Loucy (cell line): ENCODE measurements around the gene VPS35L.

Source experiments
- H2AFZ ChIP-seq: fragments of 200-600 bp; sonication (generic); 2 replicates; pipeline ENCODE4 v1.6.0; 2016; ENCODE audit warnings: antibody characterized with exemption, mild to moderate bottlenecking, low read length, moderate library complexity
- H3F3A ChIP-seq: fragments of 200-600 bp; 2 replicates; pipeline ENCODE4 v1.6.0; 2016; ENCODE audit warnings: antibody characterized with exemption, low read depth, mild to moderate bottlenecking
- H3K27me3 ChIP-seq: fragments of 200-600 bp; sonication (generic); 2 replicates; pipeline ENCODE4 v1.6.1; 2014; ENCODE audit warnings: low read length, mild to moderate bottlenecking; ENCODE audit not compliant: insufficient read depth, poor library complexity, severe bottlenecking
- H3K36me3 ChIP-seq: fragments of 200-600 bp; sonication (generic); 2 replicates; pipeline ENCODE4 v1.6.1; 2016; ENCODE audit warnings: low read length; ENCODE audit not compliant: insufficient read depth
- H3K4me1 ChIP-seq: fragments of 200-600 bp; sonication (generic); 2 replicates; pipeline ENCODE4 v1.5.1; 2014; ENCODE audit warnings: low read length, mild to moderate bottlenecking; ENCODE audit not compliant: insufficient read depth, poor library complexity, severe bottlenecking
- H3K4me2 ChIP-seq: fragments of 200-600 bp; sonication (generic); 2 replicates; pipeline ENCODE4 v1.6.0; 2014; ENCODE audit warnings: antibody characterized with exemption, low read length, low read depth, mild to moderate bottlenecking; ENCODE audit not compliant: poor library complexity, severe bottlenecking
- H3K4me3 ChIP-seq: fragments of 200-600 bp; sonication (generic); 2 replicates; pipeline ENCODE4 v1.5.1; 2014; ENCODE audit warnings: low read length, mild to moderate bottlenecking, mixed read lengths; ENCODE audit not compliant: poor library complexity, severe bottlenecking
- H3K79me2 ChIP-seq: fragments of 200-600 bp; sonication (generic); 2 replicates; pipeline ENCODE4 v1.6.1; 2014; ENCODE audit warnings: low read length; ENCODE audit not compliant: insufficient read depth
- H3K9ac ChIP-seq: fragments of 200-600 bp; sonication (generic); 2 replicates; pipeline ENCODE4 v1.6.0; 2014; ENCODE audit warnings: mild to moderate bottlenecking, low read depth, low read length, moderate library complexity; ENCODE audit not compliant: poor library complexity, severe bottlenecking
- H3K9me2 ChIP-seq: fragments of 200-600 bp; sonication (generic); replicated peaks from 2 replicates; pipeline ENCODE4 v1.6.1; 2016; ENCODE audit warnings: low read depth, low read length, mixed read lengths
- H3K9me3 ChIP-seq: fragments of 200-600 bp; sonication (generic); 2 replicates; pipeline ENCODE4 v1.6.1; 2014; ENCODE audit warnings: mild to moderate bottlenecking, antibody characterized with exemption, low read length, low read depth; ENCODE audit not compliant: insufficient read depth
- H4K20me1 ChIP-seq: fragments of 200-600 bp; sonication (generic); 2 replicates; pipeline ENCODE4 v1.6.0; 2014; ENCODE audit warnings: antibody characterized with exemption, low read length, mild to moderate bottlenecking; ENCODE audit not compliant: insufficient read depth, poor library complexity, severe bottlenecking
- EZH2phosphoT487 ChIP-seq: fragments of 200-600 bp; IDR thresholded peaks from 2 replicates; pipeline ENCODE4 v1.6.1; 2018; ENCODE audit warnings: antibody characterized with exemption, mild to moderate bottlenecking, moderate library complexity, borderline replicate concordance
- TF ChIP-seq, protein P1 (sequence below): fragments of 200-600 bp; sonication (generic); conservative IDR thresholded peaks from 2 replicates; pipeline ENCODE4 v1.5.1; 2014; ENCODE audit warnings: mild to moderate bottlenecking, antibody characterized with exemption, low read length

Gene VPS35L

DNA sequence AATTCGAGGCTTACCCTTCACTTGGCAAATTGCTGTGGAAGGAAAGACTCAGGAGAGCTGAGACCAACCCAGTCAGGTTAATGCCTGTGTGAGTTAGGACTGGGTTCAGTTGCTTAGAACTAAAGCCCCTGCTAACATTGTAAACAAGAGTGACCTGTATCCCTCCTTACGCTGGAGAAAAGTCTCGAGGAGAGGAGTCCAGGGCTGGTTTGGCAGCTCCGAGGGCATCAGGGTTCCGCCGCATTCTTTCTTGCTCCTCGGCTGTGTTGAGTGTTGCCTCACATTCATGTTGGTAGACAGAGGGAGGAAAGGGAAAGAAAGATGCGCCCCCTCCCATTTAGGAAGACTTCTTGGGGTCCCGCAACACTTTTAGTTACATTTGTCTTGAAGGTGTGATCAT, 18.5 kb downstream of the VPS35L start:
- no peak overlapping the region for H3K4me3 ChIP-seq
- H3K27me3 ChIP-seq, result no peaks in the 10 kb centered on the region
- no peaks in the 10 kb centered on the region for H3K9me3 ChIP-seq
- peaks cover 9% of the 10 kb centered on the region; the same call in 1 of the 2 replicates for H3K36me3 ChIP-seq
- no peak overlapping the region for H3K4me2 ChIP-seq
- no peak overlapping the region for H2AFZ ChIP-seq
- H4K20me1 ChIP-seq, result no peaks in the 10 kb centered on the region
- TF ChIP-seq, protein P1, sequence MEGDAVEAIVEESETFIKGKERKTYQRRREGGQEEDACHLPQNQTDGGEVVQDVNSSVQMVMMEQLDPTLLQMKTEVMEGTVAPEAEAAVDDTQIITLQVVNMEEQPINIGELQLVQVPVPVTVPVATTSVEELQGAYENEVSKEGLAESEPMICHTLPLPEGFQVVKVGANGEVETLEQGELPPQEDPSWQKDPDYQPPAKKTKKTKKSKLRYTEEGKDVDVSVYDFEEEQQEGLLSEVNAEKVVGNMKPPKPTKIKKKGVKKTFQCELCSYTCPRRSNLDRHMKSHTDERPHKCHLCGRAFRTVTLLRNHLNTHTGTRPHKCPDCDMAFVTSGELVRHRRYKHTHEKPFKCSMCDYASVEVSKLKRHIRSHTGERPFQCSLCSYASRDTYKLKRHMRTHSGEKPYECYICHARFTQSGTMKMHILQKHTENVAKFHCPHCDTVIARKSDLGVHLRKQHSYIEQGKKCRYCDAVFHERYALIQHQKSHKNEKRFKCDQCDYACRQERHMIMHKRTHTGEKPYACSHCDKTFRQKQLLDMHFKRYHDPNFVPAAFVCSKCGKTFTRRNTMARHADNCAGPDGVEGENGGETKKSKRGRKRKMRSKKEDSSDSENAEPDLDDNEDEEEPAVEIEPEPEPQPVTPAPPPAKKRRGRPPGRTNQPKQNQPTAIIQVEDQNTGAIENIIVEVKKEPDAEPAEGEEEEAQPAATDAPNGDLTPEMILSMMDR, result no peak
- no peak for TF ChIP-seq EZH2phosphoT487
- H3K9me2 ChIP-seq, result no peaks in the 10 kb centered on the region
- H3F3A ChIP-seq, result no peaks in the 10 kb centered on the region
- no peaks in the 10 kb centered on the region for H3K4me1 ChIP-seq
- H3K9ac ChIP-seq, result no peak overlapping the region
- H3K79me2 ChIP-seq, result no peaks in the 10 kb centered on the region

DNA sequence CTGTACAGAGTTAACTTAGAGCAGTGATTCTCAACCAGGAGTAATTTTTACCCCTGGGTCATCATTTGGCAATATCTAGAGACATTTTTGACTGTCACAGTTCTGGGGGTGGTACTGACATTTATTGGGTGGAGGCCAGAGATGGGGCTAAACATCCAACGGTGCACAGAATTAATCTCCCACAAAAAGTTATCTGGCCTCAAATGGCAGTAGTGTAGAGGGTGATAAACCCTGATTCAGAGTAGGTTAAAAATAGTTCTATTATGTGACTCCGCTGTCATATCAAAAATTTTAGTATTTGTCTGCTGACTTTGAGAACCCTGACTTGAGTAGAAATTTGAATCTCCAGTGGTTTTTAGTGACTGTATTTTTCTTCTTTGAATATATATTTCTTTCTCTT, 19.1 kb downstream of the VPS35L start:
- H3K79me2 ChIP-seq, result no peaks in the 10 kb centered on the region
- no peaks in the 10 kb centered on the region for H4K20me1 ChIP-seq
- no peaks in the 10 kb centered on the region for H3K9me3 ChIP-seq
- H3K4me1 ChIP-seq, result no peaks in the 10 kb centered on the region
- H3K9ac ChIP-seq, result no peak overlapping the region
- no peak overlapping the region for H3K4me3 ChIP-seq
- no peak overlapping the region for H3K4me2 ChIP-seq
- no peak for TF ChIP-seq EZH2phosphoT487
- TF ChIP-seq, protein P1, result no peak
- H3K9me2 ChIP-seq, result no peaks in the 10 kb centered on the region
- H3K27me3 ChIP-seq, result no peaks in the 10 kb centered on the region
- peaks cover 9% of the 10 kb centered on the region; the same call in 1 of the 2 replicates for H3K36me3 ChIP-seq
- no peaks in the 10 kb centered on the region for H3F3A ChIP-seq
- no peak overlapping the region for H2AFZ ChIP-seq

GRCh38 chr16:19578378-19578971, 23.0 kb downstream of the VPS35L start:
- Histone ChIP-seq H3K4me3 (no peak overlapping the region), H3F3A (no peaks in the 10 kb centered on the region), H3K9me2 (no peaks in the 10 kb centered on the region), H3K36me3 (peaks cover 22% of the 10 kb centered on the region), H4K20me1 (no peaks in the 10 kb centered on the region), H2AFZ (no peak overlapping the region), H3K4me2 (no peak overlapping the region), H3K27me3 (no peaks in the 10 kb centered on the region), H3K9ac (no peak overlapping the region), H3K79me2 (no peaks in the 10 kb centered on the region), H3K9me3 (peaks cover 6% of the 10 kb centered on the region; the same call in 1 of the 2 replicates), H3K4me1 (no peaks in the 10 kb centered on the region)
- TF ChIP-seq, protein P1, result no peak
- no peak for TF ChIP-seq EZH2phosphoT487
